Middle frontal gyrus (tissue), 1 donor: ENCODE data around the gene IL17RD.

Experiments used
- DNase-seq: peaks from one replicate; pipeline ENCODE4 v3.0.0-alpha.2; 2015; ENCODE audit warnings: low spot score; ENCODE audit errors: extremely low spot score

Gene IL17RD

GRCh38 chr3:57164657-57165573 lies at the start of gene IL17RD:
Gene IL17RD (minus strand): TSS chr3:57165353. CDS start chr3:57165286, 67 bp downstream.
- DNase-seq, result no peak

DNA sequence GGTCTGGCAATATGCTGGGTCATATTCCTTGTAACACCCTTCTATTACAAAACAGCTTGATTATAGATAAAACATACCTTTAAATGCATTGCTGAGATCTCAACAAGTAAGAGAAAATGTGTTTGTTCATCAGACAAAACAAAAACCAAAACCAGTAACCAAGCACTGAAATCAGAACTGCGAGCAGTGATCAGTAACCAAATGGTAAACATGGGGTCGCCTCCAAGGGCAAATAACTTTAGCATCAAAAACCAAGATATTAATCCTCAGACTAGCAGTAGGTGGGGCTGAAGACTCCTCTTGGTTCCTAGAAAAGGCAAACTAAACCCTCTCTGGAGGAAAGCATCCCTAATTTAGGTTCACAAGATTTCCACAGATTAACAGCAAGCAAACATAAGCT lies 41.3 kb upstream of the IL17RD start:
- no peak for DNase-seq

GRCh38 chr3:57199895-57200297 lies 34.7 kb upstream of the IL17RD start, which contains the start of gene HESX1:
Gene HESX1 (minus strand): TSS chr3:57199978. CDS start chr3:57199918, 60 bp downstream.
- no peak for DNase-seq

GRCh38 chr3:57194641-57195040 lies 29.5 kb upstream of the IL17RD start:
- no peak for DNase-seq

DNA sequence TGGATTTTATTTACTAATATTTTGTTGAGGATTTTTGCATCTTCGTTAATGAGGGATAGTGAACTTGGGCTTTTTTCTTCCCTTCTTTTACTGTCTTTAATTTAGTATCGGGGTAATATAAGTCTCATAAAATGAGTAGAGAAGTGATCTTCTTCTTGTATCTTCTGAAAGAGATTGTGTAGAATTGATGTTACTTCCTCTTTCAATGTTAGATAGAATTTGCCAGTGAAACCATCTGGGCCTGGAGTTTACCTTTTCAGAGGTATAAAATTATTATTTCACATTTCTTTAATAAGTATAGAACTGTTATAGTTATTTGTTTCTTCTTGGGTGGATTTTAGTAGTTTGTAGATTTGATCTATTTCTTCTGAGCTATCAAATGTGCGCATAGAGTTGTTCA lies 26.9 kb upstream of the IL17RD start:
- no peak for DNase-seq

DNA sequence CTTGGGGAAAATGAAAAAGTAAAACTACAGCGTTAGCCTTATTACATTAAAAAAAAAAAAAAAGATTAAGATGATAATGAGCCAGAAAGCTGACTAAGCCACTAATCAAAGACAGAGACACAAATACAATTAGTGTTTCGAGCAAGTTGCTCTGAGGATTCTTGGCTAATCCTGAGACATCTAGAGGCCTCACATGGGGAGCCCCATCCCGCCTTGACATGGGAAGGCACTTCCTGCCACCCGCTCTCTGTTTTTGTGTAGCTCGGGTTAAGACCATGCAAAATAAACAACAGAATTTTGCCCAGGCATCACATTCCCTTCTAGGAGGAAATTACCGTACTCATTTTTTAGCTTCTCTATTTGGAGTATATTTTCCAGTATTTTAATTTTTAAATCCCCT lies 19.4 kb upstream of the IL17RD start:
- DNase-seq, result no peak

DNA sequence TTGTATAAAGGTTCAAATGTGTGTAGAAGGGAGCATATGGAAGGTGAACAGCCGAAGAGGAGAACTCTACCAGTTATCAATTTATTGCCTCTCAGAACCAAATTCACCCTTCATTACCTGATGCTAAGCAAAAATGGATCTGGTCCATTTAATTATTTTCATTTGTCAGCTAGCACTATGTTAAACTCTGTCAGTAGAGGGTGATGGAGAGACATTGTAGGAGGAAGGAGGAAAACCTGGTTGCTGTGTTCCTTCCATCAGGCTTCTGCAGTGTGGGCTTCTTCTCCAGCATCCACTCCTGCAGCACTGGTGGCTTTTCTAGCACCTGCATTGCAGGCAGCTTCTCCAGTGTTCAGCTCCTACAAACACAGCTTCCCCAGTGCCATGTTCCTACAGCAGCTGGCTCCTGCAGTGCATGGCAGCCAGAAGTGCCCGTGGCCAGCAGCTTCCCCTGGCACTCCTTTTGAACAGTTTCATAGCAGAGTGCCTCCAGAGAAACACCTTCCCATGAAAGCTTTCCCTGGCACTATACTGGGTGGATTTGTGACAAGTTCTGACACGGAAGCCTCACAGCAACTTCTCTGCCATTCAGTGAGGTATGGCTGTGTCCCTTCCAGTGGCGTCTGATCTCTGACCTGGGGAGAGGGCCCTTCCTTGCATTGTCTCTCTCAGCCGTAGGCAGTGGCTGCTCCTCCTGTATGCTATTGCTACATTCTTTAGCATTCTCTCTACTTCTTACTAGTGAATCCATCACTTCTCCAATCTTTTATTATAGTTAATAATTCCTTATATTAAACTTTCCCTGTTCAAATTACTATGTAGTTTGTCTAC lies 14.6 kb upstream of the IL17RD start:
- DNase-seq, result no peak

- no peak for DNase-seq
Observed at GRCh38 chr3:57176045-57176444, 10.9 kb upstream of the IL17RD start.

GRCh38 chr3:57173687-57174086 lies 8.5 kb upstream of the IL17RD start:
- no peak for DNase-seq

DNA sequence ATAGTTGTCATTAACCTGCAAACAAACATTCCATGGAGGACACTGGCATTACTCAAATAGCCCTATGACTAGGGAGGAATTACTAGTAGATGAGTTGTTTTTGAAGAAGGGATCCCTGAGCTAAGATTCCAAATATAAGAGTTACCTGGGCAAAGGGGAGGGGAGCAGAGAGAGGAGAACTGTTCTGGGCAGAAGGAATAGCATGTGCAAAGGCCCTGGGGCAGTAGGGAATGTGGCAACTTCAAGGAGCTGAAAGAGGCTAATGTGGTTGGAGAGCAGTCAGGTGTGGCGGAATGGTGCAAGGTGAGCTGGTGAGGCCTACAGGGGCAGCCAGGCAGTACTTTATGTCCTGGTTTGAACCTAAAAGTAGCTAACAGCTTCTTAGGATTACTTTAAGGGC lies 5.8 kb upstream of the IL17RD start:
- no peak for DNase-seq

- DNase-seq, result no peak
Observed at GRCh38 chr3:57169872-57170623, 4.9 kb upstream of the IL17RD start.

- DNase-seq, result no peak
Observed at GRCh38 chr3:57169108-57169507, 4.0 kb upstream of the IL17RD start.

DNA sequence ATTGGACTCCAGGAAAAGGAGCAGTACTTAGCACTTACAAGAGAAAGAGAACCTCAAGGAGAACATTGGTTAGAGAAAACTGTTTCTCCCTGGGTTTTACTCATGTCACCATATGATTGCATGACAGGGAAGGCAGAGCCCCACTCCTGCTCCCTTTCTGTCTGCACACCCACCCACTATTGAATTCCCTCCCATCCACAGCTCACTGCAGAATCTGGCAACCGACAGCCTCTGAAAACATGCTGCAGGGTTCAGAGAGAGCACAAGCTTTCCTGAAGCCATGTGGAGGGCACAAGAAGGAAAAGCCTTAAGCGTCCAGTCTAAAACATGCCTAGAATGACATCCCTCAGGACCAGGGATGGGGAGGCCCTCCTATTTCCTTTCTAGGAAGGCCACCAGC lies 3.0 kb upstream of the IL17RD start:
- no peak for DNase-seq

DNA sequence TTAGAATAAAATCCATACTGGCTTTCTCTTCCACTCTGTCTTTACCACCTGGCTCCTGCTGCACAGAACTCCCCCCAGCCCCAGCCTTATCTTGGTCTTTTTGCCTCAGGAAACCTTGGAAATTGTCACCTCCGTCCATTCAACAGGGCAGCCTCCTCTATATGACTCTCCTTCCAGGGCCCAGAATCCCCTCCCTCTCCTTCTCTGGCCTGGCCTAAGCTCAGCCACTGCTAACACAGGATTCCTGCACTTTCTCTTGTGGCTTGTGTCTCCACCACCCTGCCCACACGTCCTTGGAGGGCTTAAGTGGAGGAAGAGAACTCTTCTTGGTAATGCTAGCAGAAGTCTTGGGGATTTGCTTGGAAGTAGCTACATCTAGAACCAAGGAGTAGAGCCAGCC lies 1.5 kb upstream of the IL17RD start:
- DNase-seq, result no peak

DNA sequence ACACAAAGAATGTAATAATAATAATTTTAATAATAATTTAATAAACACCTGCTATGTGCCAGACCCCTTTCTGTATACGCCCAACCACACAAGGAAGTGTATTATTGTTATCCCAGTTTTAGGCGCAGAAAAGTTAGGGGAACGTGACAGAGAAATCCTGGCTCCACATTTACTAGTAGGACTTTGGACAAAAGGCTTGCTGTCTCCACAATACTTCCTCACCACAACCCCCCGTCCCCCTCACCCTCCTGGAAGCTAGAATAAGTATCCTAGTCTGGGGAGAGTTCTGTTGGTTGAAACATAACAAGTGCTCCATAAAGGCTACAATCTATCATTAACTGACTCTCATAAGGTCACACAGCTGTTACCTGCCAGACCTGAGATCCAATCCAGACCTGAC lies 488 bp upstream of the IL17RD start:
- no peak for DNase-seq

GRCh38 chr3:57164217-57164656 lies 916 bp downstream of the IL17RD start:
- DNase-seq, result no peak

DNA sequence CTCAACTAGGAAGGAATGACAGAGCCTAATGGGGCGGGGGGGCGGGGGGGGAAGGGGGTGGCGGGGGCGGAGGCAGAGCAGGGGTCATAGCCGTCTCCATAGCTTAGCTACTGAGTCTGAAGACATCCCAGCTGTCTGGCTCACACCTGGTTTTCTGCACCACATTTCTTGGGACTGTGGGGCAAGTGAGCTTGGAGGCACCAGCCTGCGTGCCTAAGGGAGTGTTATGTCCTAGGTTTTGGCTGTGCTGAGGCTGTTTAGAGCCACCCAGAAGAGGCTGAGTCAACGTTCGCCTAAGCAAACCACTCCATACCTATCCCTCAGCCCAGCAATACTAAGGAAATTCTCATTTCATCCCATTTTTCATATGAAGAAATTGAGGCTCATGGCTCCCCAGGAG lies 1.4 kb downstream of the IL17RD start:
- no peak for DNase-seq

- no peak for DNase-seq
Observed at GRCh38 chr3:57161915-57162314, 3.2 kb downstream of the IL17RD start.

DNA sequence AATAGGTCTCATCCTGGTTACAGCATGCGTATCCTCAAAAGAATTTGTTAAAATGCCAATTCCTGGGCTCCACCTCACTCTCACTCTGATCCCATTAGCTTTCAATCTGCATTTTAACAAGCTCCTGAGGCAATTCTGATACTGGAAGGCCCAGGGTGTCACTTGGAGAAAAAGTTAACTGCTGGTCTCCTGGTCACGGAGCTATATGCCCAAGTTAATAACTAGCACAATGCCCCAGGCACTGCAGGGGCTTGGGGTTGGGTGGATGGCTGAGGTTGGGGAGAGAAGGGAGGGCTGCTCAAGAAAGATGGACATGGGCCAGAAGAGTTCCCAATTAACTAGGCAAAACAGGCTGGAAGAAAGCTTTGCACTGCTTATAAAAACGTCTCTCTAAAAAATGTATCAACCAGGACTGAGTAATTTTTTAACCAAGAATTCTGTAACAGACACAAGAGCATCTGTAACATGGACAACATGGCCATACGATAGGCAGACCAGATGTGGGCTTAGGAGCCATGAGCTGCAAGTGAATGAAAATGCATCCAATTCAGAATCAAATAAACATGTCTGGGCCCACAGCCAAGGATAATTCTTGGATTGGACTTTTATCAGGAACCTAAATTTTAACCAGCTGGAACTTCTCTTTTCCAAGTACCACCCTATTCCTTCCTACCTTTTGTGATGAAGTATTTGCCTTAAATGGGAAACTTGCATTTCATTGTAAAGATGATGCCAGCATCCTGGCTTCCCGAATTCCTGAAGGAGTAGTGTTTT lies 4.2 kb downstream of the IL17RD start:
- DNase-seq, result no peak

GRCh38 chr3:57160076-57160764 lies 4.9 kb downstream of the IL17RD start:
- no peak for DNase-seq
